ENCODE measurements around the gene ATP1B3.
"Not testable (repeated sequence)": the region's sequence is repeated elsewhere in the genome, so short reads cannot be mapped to it uniquely, and the experiment has no call there.

The ATP1B3 gene

GRCh38 chr3:141901914-141902313, 25.5 kb downstream of the ATP1B3 start:
- H3K36me3 ChIP-seq (ENCODE audit: insufficient read depth, low read length): no peaks in the 10 kb centered on the region; the same call in 1 of the 2 replicates
- no peaks in the 10 kb centered on the region for H3K4me1 ChIP-seq (ENCODE audit: insufficient read depth, low read length)
- H3K9ac ChIP-seq (ENCODE audit: low read depth, low read length): no peak overlapping the region
- peaks cover 13% of the 10 kb centered on the region; the same call in 1 of the 2 replicates for H3K9me3 ChIP-seq (ENCODE audit: control insufficient read depth, insufficient read depth, low read length)

DNA sequence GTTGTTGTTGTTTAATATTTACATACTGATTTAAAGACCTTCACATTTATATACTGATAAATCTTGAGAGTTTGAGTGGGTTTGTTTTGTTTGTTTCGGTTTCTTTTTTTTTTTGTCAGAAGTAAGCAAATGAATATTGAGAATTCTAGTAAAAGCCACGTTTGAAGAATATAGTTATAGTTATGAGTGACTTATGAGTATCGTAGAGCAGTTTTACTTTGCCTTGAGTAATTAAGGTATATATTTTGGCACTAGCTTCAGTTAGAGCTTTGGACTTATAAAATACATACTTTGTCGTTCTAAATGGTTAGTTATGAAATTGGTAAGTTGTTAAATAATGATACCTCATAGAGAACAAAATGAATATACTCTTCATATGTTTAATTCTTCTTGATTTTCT, 27.8 kb downstream of the ATP1B3 start:
- no peaks in the 10 kb centered on the region for H3K4me1 ChIP-seq (ENCODE audit: insufficient read depth, low read length)
- H3K36me3 ChIP-seq (ENCODE audit: insufficient read depth, low read length): peaks cover 8% of the 10 kb centered on the region
- 0 out of 2 replicates have a peak, but pooled peaks cover 9% of the 10 kb centered on the region for H3K9me3 ChIP-seq (ENCODE audit: control insufficient read depth, insufficient read depth, low read length)
- no peak overlapping the region for H3K9ac ChIP-seq (ENCODE audit: low read depth, low read length)

DNA sequence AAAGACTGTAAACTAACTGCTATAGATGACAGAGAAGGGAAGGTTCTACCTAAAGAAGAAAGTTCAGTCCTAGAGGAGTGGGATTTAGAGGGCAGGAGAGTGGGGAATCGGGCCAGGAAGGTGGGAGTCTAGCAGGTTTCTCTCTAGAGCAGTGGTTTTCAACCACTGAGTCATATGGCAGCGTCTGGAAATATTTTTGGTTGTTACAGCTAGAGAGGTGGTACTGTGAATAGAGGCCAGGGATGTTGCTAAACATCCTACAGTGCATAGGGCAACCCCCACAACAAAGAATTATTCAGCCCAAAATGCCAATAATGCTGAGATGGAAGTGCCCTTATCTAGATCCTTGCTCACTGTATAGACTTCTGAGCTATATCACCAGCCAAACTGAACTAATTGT, 28.7 kb downstream of the ATP1B3 start:
- peaks cover 15% of the 10 kb centered on the region for H3K36me3 ChIP-seq (ENCODE audit: insufficient read depth, low read length)

DNA sequence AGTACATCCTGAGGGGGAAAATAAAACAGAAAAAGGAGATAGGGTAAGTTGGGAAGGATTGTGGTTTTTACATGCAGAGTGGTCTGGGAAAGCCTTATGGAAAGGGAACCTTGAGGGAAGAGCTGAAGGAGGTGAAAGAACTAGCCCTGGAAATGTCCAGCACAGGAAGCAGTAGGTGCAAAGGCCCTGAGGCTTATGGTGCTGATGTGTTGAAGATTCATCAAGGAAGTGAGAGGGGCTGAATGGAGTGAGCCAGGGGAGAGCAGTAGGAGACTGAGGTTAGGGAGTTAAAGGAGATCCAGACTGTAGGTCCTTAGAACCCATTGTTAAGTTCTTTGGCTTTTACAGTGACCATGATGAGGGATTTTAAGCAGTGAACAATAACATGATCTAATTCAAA, 33.0 kb downstream of the ATP1B3 start:
- no peak overlapping the region for H3K9ac ChIP-seq (ENCODE audit: low read depth, low read length)
- H3K9me3 ChIP-seq (ENCODE audit: control insufficient read depth, insufficient read depth, low read length): peaks cover 6% of the 10 kb centered on the region; the same call in 1 of the 2 replicates
- H3K4me1 ChIP-seq (ENCODE audit: insufficient read depth, low read length): peaks cover 6% of the 10 kb centered on the region
- peaks cover 29% of the 10 kb centered on the region for H3K36me3 ChIP-seq (ENCODE audit: insufficient read depth, low read length)

More for the DNA sequence above, 28.7 kb downstream of the ATP1B3 start:
- Histone ChIP-seq H3K9ac (ENCODE audit: low read depth, low read length) (no peak overlapping the region), H3K9me3 (ENCODE audit: control insufficient read depth, insufficient read depth, low read length) (0 out of 2 replicates have a peak, but pooled peaks cover 3% of the 10 kb centered on the region), H3K4me1 (ENCODE audit: insufficient read depth, low read length) (no peaks in the 10 kb centered on the region)

DNA sequence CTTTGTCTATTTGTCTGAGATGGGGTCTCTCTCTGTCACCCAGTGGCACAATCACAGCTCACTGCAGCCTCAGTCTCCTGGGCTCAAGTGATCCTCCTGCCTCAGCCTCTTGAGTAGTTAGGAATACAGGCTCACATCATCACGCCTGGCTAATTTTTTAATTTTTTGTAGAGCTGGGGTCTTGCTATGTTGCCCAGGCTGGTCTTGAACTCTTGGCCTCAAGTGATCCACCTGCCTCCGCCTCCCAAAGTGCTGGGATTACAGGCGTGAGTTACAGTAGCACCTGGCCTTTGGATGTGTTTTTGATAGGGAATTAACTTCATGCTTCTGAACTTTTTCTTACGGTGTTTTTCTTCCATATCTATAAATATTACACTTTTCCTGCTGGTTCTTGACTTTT, 33.5 kb downstream of the ATP1B3 start:
- Histone ChIP-seq H3K4me1 (ENCODE audit: insufficient read depth, low read length) (peaks cover 12% of the 10 kb centered on the region), H3K36me3 (ENCODE audit: insufficient read depth, low read length) (peaks cover 32% of the 10 kb centered on the region)
- H3K9me3 ChIP-seq (ENCODE audit: control insufficient read depth, insufficient read depth, low read length); H3K9ac ChIP-seq (ENCODE audit: low read depth, low read length): not testable (repeated sequence)

- Histone ChIP-seq H3K36me3 (ENCODE audit: insufficient read depth, low read length) (peaks cover 32% of the 10 kb centered on the region), H3K9me3 (ENCODE audit: control insufficient read depth, insufficient read depth, low read length) (peaks cover 6% of the 10 kb centered on the region; the same call in 1 of the 2 replicates), H3K9ac (ENCODE audit: low read depth, low read length) (no peak overlapping the region), H3K4me1 (ENCODE audit: insufficient read depth, low read length) (peaks cover 15% of the 10 kb centered on the region)
Observed at GRCh38 chr3:141913150-141913811, 36.8 kb downstream of the ATP1B3 start.

DNA sequence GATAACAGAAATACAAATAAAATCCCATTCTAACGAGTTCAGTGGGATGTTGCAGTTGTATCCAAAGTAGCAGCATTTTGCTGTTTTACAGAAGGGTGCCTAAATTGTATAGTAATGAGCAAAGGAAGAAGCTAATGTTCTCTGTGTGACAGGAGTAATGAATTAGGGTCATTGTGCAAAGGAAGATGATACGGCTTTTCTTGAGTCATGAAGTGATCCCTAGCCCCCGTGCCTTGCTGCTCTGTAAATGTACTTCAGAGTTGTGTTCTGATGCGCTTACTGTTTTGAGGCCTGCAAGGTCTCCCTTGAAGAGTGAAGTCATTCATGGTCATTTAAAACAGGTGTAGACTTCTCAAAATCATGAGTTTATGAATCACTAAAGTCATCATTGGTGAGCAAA, 37.9 kb downstream of the ATP1B3 start:
- peaks cover 15% of the 10 kb centered on the region for H3K4me1 ChIP-seq (ENCODE audit: insufficient read depth, low read length)
- H3K9ac ChIP-seq (ENCODE audit: low read depth, low read length): no peak overlapping the region
- peaks cover 23% of the 10 kb centered on the region for H3K36me3 ChIP-seq (ENCODE audit: insufficient read depth, low read length)
- H3K9me3 ChIP-seq (ENCODE audit: control insufficient read depth, insufficient read depth, low read length): peaks cover 6% of the 10 kb centered on the region; the same call in 1 of the 2 replicates

DNA sequence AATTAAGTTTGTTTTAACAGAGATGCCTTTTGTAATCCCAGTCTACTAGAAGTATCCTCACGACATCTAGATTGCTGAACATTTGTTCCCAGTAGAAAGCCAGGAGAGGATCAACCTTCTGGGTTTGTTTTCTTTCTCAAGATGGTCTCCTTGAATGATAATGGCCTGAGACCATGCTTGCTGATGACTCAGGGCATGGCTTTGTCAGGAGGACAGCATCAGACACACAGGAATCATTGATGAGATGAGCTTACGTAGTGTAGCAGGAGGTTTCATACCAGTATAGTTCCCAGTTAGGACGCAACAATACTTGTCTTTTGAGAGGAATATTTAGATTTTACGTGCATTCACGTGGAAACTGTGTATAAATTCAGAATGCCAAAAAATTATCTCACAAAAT, 38.6 kb downstream of the ATP1B3 start:
- H3K9me3 ChIP-seq (ENCODE audit: control insufficient read depth, insufficient read depth, low read length): peaks cover 6% of the 10 kb centered on the region; the same call in 1 of the 2 replicates
- H3K9ac ChIP-seq (ENCODE audit: low read depth, low read length): no peak overlapping the region
- H3K36me3 ChIP-seq (ENCODE audit: insufficient read depth, low read length): peaks cover 17% of the 10 kb centered on the region
- peaks cover 15% of the 10 kb centered on the region for H3K4me1 ChIP-seq (ENCODE audit: insufficient read depth, low read length)

GRCh38 chr3:141915766-141916165, 39.3 kb downstream of the ATP1B3 start:
- Histone ChIP-seq H3K4me1 (ENCODE audit: insufficient read depth, low read length) (peaks cover 15% of the 10 kb centered on the region), H3K36me3 (ENCODE audit: insufficient read depth, low read length) (peaks cover 17% of the 10 kb centered on the region), H3K9ac (ENCODE audit: low read depth, low read length) (no peak overlapping the region), H3K9me3 (ENCODE audit: control insufficient read depth, insufficient read depth, low read length) (peaks cover 6% of the 10 kb centered on the region; the same call in 1 of the 2 replicates)

- H3K9me3 ChIP-seq (ENCODE audit: control insufficient read depth, insufficient read depth, low read length): no peaks in the 10 kb centered on the region
- H3K36me3 ChIP-seq (ENCODE audit: insufficient read depth, low read length): peaks cover 7% of the 10 kb centered on the region
- H3K4me1 ChIP-seq (ENCODE audit: insufficient read depth, low read length): no peaks in the 10 kb centered on the region
- no peak overlapping the region for H3K9ac ChIP-seq (ENCODE audit: low read depth, low read length)
Observed at GRCh38 chr3:141920701-141921100, 44.3 kb downstream of the ATP1B3 start.

- Histone ChIP-seq H3K9me3 (ENCODE audit: control insufficient read depth, insufficient read depth, low read length) (no peaks in the 10 kb centered on the region), H3K4me1 (ENCODE audit: insufficient read depth, low read length) (no peaks in the 10 kb centered on the region), H3K9ac (ENCODE audit: low read depth, low read length) (no peak overlapping the region), H3K36me3 (ENCODE audit: insufficient read depth, low read length) (peaks cover 7% of the 10 kb centered on the region)
Observed at GRCh38 chr3:141921316-141921715, 44.9 kb downstream of the ATP1B3 start.

- not testable (repeated sequence) for H3K9ac ChIP-seq (ENCODE audit: low read depth, low read length); H3K4me1 ChIP-seq (ENCODE audit: insufficient read depth, low read length); H3K9me3 ChIP-seq (ENCODE audit: control insufficient read depth, insufficient read depth, low read length)
- H3K36me3 ChIP-seq (ENCODE audit: insufficient read depth, low read length): peaks cover 11% of the 10 kb centered on the region
Observed at GRCh38 chr3:141925677-141926076, 49.2 kb downstream of the ATP1B3 start.

DNA sequence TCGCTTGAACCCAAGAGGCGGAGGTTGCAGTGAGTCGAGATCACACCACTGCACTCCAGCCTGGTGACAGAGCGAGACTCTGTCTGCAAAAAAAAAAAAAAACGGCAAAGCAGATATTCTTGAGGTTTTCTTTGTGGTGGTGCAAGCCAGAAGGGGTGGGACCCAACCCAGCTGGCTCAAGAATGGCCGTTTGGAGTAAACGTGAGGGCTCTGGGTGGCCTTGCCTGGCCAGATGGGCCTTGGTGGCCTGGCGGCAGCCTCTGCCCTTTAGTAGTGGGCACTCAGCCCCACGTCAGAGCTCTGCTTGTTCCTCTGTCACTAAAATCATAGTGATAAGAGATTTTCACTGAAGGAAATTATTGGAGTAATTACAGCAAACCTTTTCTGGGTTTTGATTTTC, 50.5 kb downstream of the ATP1B3 start:
- peaks cover 8% of the 10 kb centered on the region for H3K36me3 ChIP-seq (ENCODE audit: insufficient read depth, low read length)

DNA sequence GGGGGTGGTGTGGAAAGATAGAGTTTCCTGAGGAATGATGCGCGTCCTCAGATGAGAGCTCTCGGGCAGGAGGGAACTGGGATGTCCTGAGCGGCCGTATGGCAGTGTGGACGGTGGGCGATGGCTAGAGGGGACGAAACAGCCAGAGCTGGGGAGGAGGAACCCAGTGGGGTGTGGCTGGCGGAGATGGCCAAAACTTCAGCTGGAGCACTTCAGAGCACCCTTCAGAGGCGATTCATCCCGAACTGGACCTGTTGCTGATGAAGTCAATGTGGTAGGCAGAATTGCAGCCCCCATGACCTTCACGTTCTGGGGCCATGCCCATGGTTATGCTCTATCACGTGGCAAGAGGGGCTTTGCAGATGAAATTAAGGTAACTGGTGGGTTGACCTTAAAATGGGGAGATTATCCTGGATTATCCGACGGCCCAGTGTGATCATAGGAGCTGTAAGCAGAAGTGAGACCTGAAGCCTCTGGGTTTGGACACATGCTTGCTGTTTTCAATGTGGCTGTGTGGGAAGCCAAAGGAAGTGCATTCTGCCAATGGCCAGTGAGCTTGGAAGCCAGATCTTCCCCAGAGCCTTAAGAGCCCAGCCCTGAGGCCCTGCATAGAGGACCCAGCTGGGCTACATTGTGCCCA, 52.3 kb downstream of the ATP1B3 start:
- Histone ChIP-seq H3K36me3 (ENCODE audit: insufficient read depth, low read length) (peaks cover 5% of the 10 kb centered on the region), H3K9ac (ENCODE audit: low read depth, low read length) (no peak overlapping the region), H3K4me1 (ENCODE audit: insufficient read depth, low read length) (no peaks in the 10 kb centered on the region), H3K9me3 (ENCODE audit: control insufficient read depth, insufficient read depth, low read length) (no peaks in the 10 kb centered on the region)

More for the DNA sequence above, 50.5 kb downstream of the ATP1B3 start:
- H3K4me1 ChIP-seq (ENCODE audit: insufficient read depth, low read length): no peaks in the 10 kb centered on the region
- H3K9ac ChIP-seq (ENCODE audit: low read depth, low read length): no peak overlapping the region
- H3K9me3 ChIP-seq (ENCODE audit: control insufficient read depth, insufficient read depth, low read length): no peaks in the 10 kb centered on the region
